ENCODE measurements around the gene KHDC1L. TPM values are rescaled to one million over a fixed set of nuclear protein-coding genes. Genes with fewer than 3 reads are reported as not detected.
"Not testable (repeated sequence)": the region's sequence is repeated elsewhere in the genome, so short reads cannot be mapped to it uniquely, and the experiment has no call there.

KHDC1L gene
- total RNA-seq, 1 donor from 2014 or later: 1.9 TPM

DNA sequence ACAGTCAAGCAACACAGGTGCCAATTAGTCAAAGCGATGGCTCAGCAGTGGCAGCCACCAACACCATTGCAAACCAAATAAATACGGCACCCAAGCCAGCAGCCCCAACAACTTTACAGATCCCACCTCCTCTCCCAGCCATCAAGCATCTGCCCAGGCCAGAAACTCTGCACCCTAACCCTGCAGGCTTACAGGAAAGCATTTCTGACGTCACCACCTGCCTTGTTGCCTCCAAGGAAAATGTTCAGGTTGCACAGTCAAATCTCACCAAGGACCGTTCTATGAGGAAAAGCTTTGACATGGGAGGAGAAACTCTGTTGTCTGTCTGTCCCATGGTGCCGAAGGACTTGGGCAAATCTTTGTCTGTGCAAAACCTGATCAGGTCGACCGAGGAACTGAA, 30.6 kb downstream of the KHDC1L start:
- Histone ChIP-seq H3F3A (ENCODE audit: low read depth) (no peaks in the 10 kb centered on the region), H3K9ac (no peak overlapping the region), H4K20me1 (ENCODE audit: low read depth) (no peaks in the 10 kb centered on the region), H3K27ac (no peak overlapping the region), H3K4me2 (no peak overlapping the region), H3K27me3 (no peaks in the 10 kb centered on the region), H3K9me3 (ENCODE audit: low read depth) (no peaks in the 10 kb centered on the region), H3K4me1 (no peaks in the 10 kb centered on the region), H3K36me3 (no peaks in the 10 kb centered on the region), H3K4me3 (no peak overlapping the region), H2AFZ (replicated peaks) (no peak overlapping the region), H3K79me2 (ENCODE audit: low read depth) (no peaks in the 10 kb centered on the region)
- no peak overlapping the region for H3K27ac Mint-ChIP-seq
- no peaks in the 10 kb centered on the region for H3K9me3 Mint-ChIP-seq
- no peaks in the 10 kb centered on the region for H3K4me1 Mint-ChIP-seq
- H3K27me3 Mint-ChIP-seq (ENCODE audit: insufficient read depth, low read depth): no peaks in the 10 kb centered on the region
- H3K4me3 Mint-ChIP-seq: no peak overlapping the region
- DNase-seq (ENCODE audit: low spot score): no peak
- TF ChIP-seq EZH2phosphoT487 (IDR thresholded peaks at IDR 0.05) (no peak), EZH2 (IDR thresholded peaks at IDR 0.05) (no peak)
- TF ChIP-seq, protein P1, sequence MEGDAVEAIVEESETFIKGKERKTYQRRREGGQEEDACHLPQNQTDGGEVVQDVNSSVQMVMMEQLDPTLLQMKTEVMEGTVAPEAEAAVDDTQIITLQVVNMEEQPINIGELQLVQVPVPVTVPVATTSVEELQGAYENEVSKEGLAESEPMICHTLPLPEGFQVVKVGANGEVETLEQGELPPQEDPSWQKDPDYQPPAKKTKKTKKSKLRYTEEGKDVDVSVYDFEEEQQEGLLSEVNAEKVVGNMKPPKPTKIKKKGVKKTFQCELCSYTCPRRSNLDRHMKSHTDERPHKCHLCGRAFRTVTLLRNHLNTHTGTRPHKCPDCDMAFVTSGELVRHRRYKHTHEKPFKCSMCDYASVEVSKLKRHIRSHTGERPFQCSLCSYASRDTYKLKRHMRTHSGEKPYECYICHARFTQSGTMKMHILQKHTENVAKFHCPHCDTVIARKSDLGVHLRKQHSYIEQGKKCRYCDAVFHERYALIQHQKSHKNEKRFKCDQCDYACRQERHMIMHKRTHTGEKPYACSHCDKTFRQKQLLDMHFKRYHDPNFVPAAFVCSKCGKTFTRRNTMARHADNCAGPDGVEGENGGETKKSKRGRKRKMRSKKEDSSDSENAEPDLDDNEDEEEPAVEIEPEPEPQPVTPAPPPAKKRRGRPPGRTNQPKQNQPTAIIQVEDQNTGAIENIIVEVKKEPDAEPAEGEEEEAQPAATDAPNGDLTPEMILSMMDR (IDR thresholded peaks at IDR 0.05): no peak
- no peaks in the 10 kb centered on the region for H3K36me3 Mint-ChIP-seq

DNA sequence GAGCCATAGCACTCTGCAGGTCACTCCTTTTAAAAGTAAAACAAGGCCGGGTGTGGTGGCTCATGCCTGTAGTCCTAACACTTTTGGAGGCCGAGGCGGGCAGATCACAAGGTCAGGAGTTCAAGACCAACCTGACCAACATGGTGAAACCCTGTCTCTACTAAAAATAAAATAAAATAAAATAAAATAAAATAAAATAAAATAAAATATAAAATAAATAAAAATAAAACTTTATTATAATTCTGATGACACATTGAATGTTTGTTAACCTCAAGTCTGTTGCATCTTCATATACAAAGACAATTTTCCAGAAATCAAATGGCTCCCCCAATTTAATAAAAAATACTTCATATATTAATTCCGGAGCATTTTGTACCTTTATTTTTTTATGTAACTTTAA, 32.0 kb downstream of the KHDC1L start:
- not testable (repeated sequence) for H3K4me1 ChIP-seq, H3K9me3 Mint-ChIP-seq

DNA sequence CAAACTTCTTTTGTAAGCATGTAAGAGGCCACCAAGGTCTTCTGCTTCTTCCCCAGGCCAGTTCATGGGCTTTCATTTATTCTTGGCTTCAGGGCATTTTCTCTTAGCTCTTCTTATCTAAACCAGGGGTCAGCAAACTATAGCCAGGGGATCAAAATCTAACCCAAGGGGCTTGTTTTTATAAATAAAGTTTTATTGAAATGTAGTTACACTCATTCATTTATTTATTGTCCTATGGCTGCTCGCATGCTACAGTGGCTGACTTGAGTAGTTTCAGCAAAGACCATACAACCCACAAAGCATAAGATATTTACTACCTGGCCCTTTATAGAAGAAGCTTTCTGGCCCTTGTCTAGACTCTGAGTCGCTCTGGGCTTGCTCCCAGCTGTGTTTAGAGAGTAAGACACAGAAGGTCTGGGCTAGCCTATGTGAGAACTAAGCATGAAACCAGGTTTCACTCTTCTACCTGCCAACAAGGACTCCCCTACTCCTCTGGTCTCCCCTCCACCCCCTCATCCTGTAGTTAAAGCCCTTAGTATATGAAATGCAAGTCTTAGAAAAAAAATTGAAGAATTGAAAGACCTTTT, 43.2 kb downstream of the KHDC1L start:
- Histone ChIP-seq H3K27me3 (no peaks in the 10 kb centered on the region), H4K20me1 (ENCODE audit: low read depth) (no peaks in the 10 kb centered on the region), H2AFZ (replicated peaks) (no peak overlapping the region), H3K4me3 (no peak overlapping the region), H3F3A (ENCODE audit: low read depth) (no peaks in the 10 kb centered on the region), H3K9ac (no peak overlapping the region), H3K4me1 (no peaks in the 10 kb centered on the region), H3K9me3 (ENCODE audit: low read depth) (no peaks in the 10 kb centered on the region), H3K36me3 (no peaks in the 10 kb centered on the region), H3K27ac (no peak overlapping the region), H3K4me2 (no peak overlapping the region), H3K79me2 (ENCODE audit: low read depth) (no peaks in the 10 kb centered on the region)
- no peaks in the 10 kb centered on the region for H3K36me3 Mint-ChIP-seq
- no peak for TF ChIP-seq EZH2phosphoT487 (IDR thresholded peaks at IDR 0.05)
- no peak for TF ChIP-seq EZH2 (IDR thresholded peaks at IDR 0.05)
- TF ChIP-seq, protein P1 (IDR thresholded peaks at IDR 0.05): no peak
- H3K27me3 Mint-ChIP-seq (ENCODE audit: insufficient read depth, low read depth): no peaks in the 10 kb centered on the region
- no peak for DNase-seq (ENCODE audit: low spot score)
- H3K4me3 Mint-ChIP-seq: no peak overlapping the region
- peaks cover 14% of the 10 kb centered on the region for H3K4me1 Mint-ChIP-seq
- H3K27ac Mint-ChIP-seq: no peak overlapping the region
- no peaks in the 10 kb centered on the region for H3K9me3 Mint-ChIP-seq

More for the DNA sequence above, 32.0 kb downstream of the KHDC1L start:
- not testable (repeated sequence) for H3K27ac Mint-ChIP-seq; H3K9ac ChIP-seq; H4K20me1 ChIP-seq (ENCODE audit: low read depth); H3K9me3 ChIP-seq (ENCODE audit: low read depth); H3K27me3 ChIP-seq; H3K36me3 ChIP-seq; H3K79me2 ChIP-seq (ENCODE audit: low read depth); H3K4me2 ChIP-seq; H3K36me3 Mint-ChIP-seq; H2AFZ ChIP-seq (replicated peaks); DNase-seq (ENCODE audit: low spot score); H3K4me1 Mint-ChIP-seq; H3F3A ChIP-seq (ENCODE audit: low read depth); H3K4me3 Mint-ChIP-seq; H3K4me3 ChIP-seq; H3K27ac ChIP-seq; H3K27me3 Mint-ChIP-seq (ENCODE audit: insufficient read depth, low read depth)

DNA sequence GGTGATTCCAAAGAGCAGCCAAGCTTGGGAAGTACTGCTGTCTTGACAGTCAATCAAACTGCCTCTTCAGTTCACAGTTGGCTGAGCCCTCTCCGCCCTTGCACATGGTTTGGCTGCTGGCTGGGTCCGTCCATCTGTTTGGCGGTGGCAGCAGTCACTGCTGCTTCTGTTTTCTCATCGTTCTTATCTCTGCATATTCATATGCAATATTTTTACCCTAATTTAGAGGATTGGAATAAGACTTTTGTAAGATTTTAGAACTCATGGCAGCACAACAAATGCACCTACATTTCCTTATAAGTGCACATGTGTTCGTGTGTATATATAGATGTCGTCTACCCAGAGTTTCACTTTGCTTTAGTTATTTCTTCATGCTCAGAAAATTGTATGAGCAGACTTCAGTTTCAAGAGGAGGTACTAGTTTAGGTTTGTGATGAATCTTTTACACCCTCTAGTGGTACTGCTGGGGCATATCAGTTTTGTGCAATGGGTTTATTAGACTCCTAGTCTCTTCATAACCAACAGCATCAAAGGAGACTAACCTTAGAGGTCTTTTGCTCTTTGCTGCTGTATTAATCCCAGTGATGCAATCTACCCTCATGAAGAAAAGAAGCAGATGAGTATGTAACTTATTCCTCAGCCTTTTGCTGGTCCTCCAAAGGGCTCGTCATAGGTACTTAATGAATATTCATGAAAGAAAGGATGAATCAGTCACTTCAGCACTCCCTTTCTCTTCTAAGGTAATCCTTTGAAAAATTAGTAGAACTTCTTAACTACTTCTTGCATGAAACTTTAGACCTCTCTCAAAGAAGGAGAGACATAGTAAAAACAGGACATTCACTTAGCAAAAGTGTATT, 44.3 kb downstream of the KHDC1L start:
- Histone ChIP-seq H4K20me1 (ENCODE audit: low read depth) (no peaks in the 10 kb centered on the region), H3K4me2 (no peak overlapping the region), H3K9ac (no peak overlapping the region), H3K9me3 (ENCODE audit: low read depth) (no peaks in the 10 kb centered on the region), H3K27me3 (no peaks in the 10 kb centered on the region), H3K79me2 (ENCODE audit: low read depth) (no peaks in the 10 kb centered on the region), H3K36me3 (no peaks in the 10 kb centered on the region), H2AFZ (replicated peaks) (no peak overlapping the region), H3K27ac (no peak overlapping the region), H3F3A (ENCODE audit: low read depth) (no peaks in the 10 kb centered on the region), H3K4me3 (no peak overlapping the region), H3K4me1 (no peaks in the 10 kb centered on the region)
- Mint-ChIP-seq H3K4me1 (peaks cover 14% of the 10 kb centered on the region), H3K27ac (no peak overlapping the region), H3K9me3 (no peaks in the 10 kb centered on the region), H3K27me3 (ENCODE audit: insufficient read depth, low read depth) (no peaks in the 10 kb centered on the region), H3K36me3 (no peaks in the 10 kb centered on the region), H3K4me3 (peak overlapping the region; percentile 25)
- DNase-seq (ENCODE audit: low spot score): peak; percentile 34
- TF ChIP-seq, protein P1 (IDR thresholded peaks at IDR 0.05): peak; percentile 88
- no peak for TF ChIP-seq EZH2 (IDR thresholded peaks at IDR 0.05)
- TF ChIP-seq EZH2phosphoT487 (IDR thresholded peaks at IDR 0.05): no peak
